ENCODE results near the gene FAM3C. TPM values are rescaled to one million over a fixed set of nuclear protein-coding genes. Genes with fewer than 3 reads are reported as not detected.

FAM3C gene
- total and polyA plus RNA-seq, 2 experiments from 2014 or later, result 33.9 to 60.3 TPM

GRCh38 chr7:121376979-121377378 is 19.1 kb downstream of the FAM3C start (continued):
- no peak for TF ChIP-seq ZNF462 (CRISPR knock-in tag; IDR thresholded peaks at IDR 0.05)
- TF ChIP-seq NANOG (IDR thresholded peaks at IDR 0.05; ENCODE audit: borderline replicate concordance), result no peak
- TF ChIP-seq STAT1 (IDR thresholded peaks at IDR 0.05; ENCODE audit: unreplicated experiment), result no peak
- TF ChIP-seq EZH2phosphoT487 (IDR thresholded peaks at IDR 0.05; ENCODE audit: unreplicated experiment), result no peak
- TF ChIP-seq EZH2 (IDR thresholded peaks at IDR 0.05; ENCODE audit: low read depth, unreplicated experiment), result no peak
- TF ChIP-seq JUNB (IDR thresholded peaks at IDR 0.05; ENCODE audit: unreplicated experiment), result no peak
- TF ChIP-seq ZNF114 (CRISPR knock-in tag; IDR thresholded peaks at IDR 0.05), result no peak

DNA sequence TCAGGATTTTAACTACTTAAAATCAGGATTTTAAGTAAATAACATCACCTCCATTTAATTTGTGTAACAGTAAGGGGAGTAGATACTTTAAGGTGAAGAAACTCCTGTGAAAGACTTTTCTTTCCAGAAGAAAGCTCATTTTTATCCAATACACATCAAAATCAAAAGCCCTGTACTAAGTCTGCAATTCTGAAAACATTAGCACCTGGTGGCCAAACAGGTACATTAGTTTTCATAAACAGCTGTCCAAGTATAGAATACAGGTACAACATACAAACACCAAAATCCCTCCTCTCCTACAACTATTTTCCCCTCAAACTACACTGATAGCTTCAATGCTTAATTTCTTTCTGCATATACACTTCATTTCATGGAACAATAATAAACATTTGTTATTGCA is 22.9 kb downstream of the FAM3C start:
- no peaks in the 10 kb centered on the region for H3F3A ChIP-seq (replicated peaks; ENCODE audit: low read depth)
- H3K9me2 ChIP-seq (ENCODE audit: insufficient read depth), result no peaks in the 10 kb centered on the region
- H3K4me3 ChIP-seq, result no peak overlapping the region
- no peak for TF ChIP-seq EZH2 (IDR thresholded peaks at IDR 0.05; ENCODE audit: low read depth, unreplicated experiment)
- TF ChIP-seq, protein P1, sequence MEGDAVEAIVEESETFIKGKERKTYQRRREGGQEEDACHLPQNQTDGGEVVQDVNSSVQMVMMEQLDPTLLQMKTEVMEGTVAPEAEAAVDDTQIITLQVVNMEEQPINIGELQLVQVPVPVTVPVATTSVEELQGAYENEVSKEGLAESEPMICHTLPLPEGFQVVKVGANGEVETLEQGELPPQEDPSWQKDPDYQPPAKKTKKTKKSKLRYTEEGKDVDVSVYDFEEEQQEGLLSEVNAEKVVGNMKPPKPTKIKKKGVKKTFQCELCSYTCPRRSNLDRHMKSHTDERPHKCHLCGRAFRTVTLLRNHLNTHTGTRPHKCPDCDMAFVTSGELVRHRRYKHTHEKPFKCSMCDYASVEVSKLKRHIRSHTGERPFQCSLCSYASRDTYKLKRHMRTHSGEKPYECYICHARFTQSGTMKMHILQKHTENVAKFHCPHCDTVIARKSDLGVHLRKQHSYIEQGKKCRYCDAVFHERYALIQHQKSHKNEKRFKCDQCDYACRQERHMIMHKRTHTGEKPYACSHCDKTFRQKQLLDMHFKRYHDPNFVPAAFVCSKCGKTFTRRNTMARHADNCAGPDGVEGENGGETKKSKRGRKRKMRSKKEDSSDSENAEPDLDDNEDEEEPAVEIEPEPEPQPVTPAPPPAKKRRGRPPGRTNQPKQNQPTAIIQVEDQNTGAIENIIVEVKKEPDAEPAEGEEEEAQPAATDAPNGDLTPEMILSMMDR (conservative IDR thresholded peaks at IDR 0.05; ENCODE audit: low read depth in 2 of 2), result peak in 1 of 2 experiments; percentile 18; a peak in 1 of 4 replicates
- no peak overlapping the region for H3K27ac Mint-ChIP-seq
- DNase-seq (ENCODE audit: low spot score) (no peak), ATAC-seq (no peak)
- no peaks in the 10 kb centered on the region for H3K9me3 Mint-ChIP-seq
- H3K27me3 ChIP-seq (ENCODE audit: insufficient read depth), result no peaks in the 10 kb centered on the region
- H2AFZ ChIP-seq, result no peak overlapping the region
- H4K20me1 ChIP-seq (replicated peaks; ENCODE audit: insufficient read depth), result no peaks in the 10 kb centered on the region
- no peak overlapping the region for H3K27ac ChIP-seq (ENCODE audit: low read depth)
- H3K4me1 ChIP-seq (ENCODE audit: insufficient read depth), result no peaks in the 10 kb centered on the region
- H3K4me3 Mint-ChIP-seq, result no peak overlapping the region
- no peak overlapping the region for H3K4me2 ChIP-seq
- H3K36me3 ChIP-seq (ENCODE audit: insufficient read depth), result peaks cover 6% of the 10 kb centered on the region
- no peaks in the 10 kb centered on the region for H3K79me2 ChIP-seq (replicated peaks; ENCODE audit: insufficient read depth)
- H3K27me3 Mint-ChIP-seq (ENCODE audit: insufficient read depth, low read depth, poor library complexity), result no peaks in the 10 kb centered on the region
- peaks cover under 1% of the 10 kb centered on the region; the same call in 2 of the 3 replicates for H3K4me1 Mint-ChIP-seq
- H3K36me3 Mint-ChIP-seq (ENCODE audit: low read depth), result peaks cover 15% of the 10 kb centered on the region; the same call in 2 of the 3 replicates

Data from GM23338 (cell line).